NCI-H2029 (cell line): Measurements from ENCODE around the gene FPR1.

Source experiments
- DNase-seq: peaks from one replicate; lab custom pipeline; 2025; lab: John Stamatoyannopoulos, UW

Gene FPR1

GRCh38 chr19:51751655-51752054 lies at the start of gene FPR1:
Gene FPR1 (minus strand): TSS chr19:51751878. CDS start chr19:51746994, 4,884 bp downstream.
- DNase-seq: no peak

- DNase-seq: no peak
These were observed 49.0 kb upstream of the FPR1 start for GRCh38 chr19:51800473-51801244.

- DNase-seq: no peak
These were observed 48.2 kb upstream of the FPR1 start for GRCh38 chr19:51799774-51800472.

GRCh38 chr19:51799034-51799773 lies 47.5 kb upstream of the FPR1 start:
- DNase-seq: no peak

- no peak for DNase-seq
These were observed 46.4 kb upstream of the FPR1 start for GRCh38 chr19:51798062-51798461.

GRCh38 chr19:51797480-51797879 lies 45.8 kb upstream of the FPR1 start:
- no peak for DNase-seq

GRCh38 chr19:51796195-51796679 lies 44.6 kb upstream of the FPR1 start:
- no peak for DNase-seq

- DNase-seq: no peak
These were observed 43.3 kb upstream of the FPR1 start, which contains the start of gene FPR3 for GRCh38 chr19:51794885-51795490. Gene FPR3 (plus strand): TSS chr19:51795157. CDS start chr19:51823749, 28,592 bp downstream.

GRCh38 chr19:51793994-51794393 lies 42.3 kb upstream of the FPR1 start:
- DNase-seq: no peak

- no peak for DNase-seq
These were observed 41.3 kb upstream of the FPR1 start for GRCh38 chr19:51792932-51793331.

- DNase-seq: no peak
These were observed 37.5 kb upstream of the FPR1 start for GRCh38 chr19:51789061-51789795.

- DNase-seq: no peak
These were observed 36.4 kb upstream of the FPR1 start for GRCh38 chr19:51788029-51788428.

- DNase-seq: no peak
These were observed 35.2 kb upstream of the FPR1 start for GRCh38 chr19:51786646-51787494.

- no peak for DNase-seq
These were observed 33.4 kb upstream of the FPR1 start for GRCh38 chr19:51784922-51785690.

- DNase-seq: no peak
These were observed 32.6 kb upstream of the FPR1 start for GRCh38 chr19:51784109-51784785.

- DNase-seq: no peak
These were observed 31.7 kb upstream of the FPR1 start for GRCh38 chr19:51783372-51783771.

GRCh38 chr19:51781999-51782398 lies 30.3 kb upstream of the FPR1 start:
- DNase-seq: no peak

GRCh38 chr19:51780270-51780669 lies 28.6 kb upstream of the FPR1 start:
- DNase-seq: no peak

GRCh38 chr19:51779703-51780102 lies 28.0 kb upstream of the FPR1 start:
- no peak for DNase-seq
